PC-9 (cell line): ENCODE data around the gene INPP5A. TPM values are rescaled to one million over a fixed set of nuclear protein-coding genes. Genes with fewer than 3 reads are reported as not detected.

Experiments used
- BruUV-seq: library from RNA; stranded (reverse); fragments of 400-500 nt; replicated peaks from 2 replicates; lab custom pipeline; 2021; lab: Mats Ljungman, UMichigan
- CTCF ChIA-PET: fragments of 300-600 bp; sonication (Branson Sonifier 250); formaldehyde crosslinking; loops from one replicate; lab custom pipeline; 2022; ENCODE audit warnings: antibody characterized with exemption; lab: Charles Lee
- POLR2A ChIA-PET: fragments of 300-600 bp; sonication (Branson Sonifier 250); formaldehyde crosslinking; loops from one replicate; lab custom pipeline; 2022; ENCODE audit warnings: antibody characterized with exemption; ENCODE audit not compliant: unreplicated experiment; lab: Charles Lee
- DNase-seq, 2 experiments: peaks; one replicate each; pipeline versions ENCODE4 v3.0.0 to v3.0.0-alpha.2; 2015 to 2022; ENCODE audit warnings: mixed read lengths in 1 of 2
- H2AFZ ChIP-seq: fragments of 200-600 bp; sonication (generic); 2 replicates; pipeline ENCODE4 v1.8.1; 2017; ENCODE audit warnings: antibody characterized with exemption
- H3F3A ChIP-seq: fragments of 200-600 bp; sonication (generic); 2 replicates; pipeline ENCODE4 v1.8.1; 2017; ENCODE audit warnings: antibody characterized with exemption, mild to moderate bottlenecking, low read depth; ENCODE audit not compliant: insufficient read depth
- H3K27ac ChIP-seq: fragments of 200-600 bp; sonication (generic); 2 replicates; pipeline ENCODE4 v1.6.1; 2016; ENCODE audit warnings: mixed run types
- H3K27me3 ChIP-seq: fragments of 200-600 bp; sonication (generic); 2 replicates; pipeline ENCODE4 v1.6.1; 2016; ENCODE audit warnings: low read depth, mixed run types; ENCODE audit not compliant: insufficient read depth
- H3K36me3 ChIP-seq: fragments of 200-600 bp; sonication (generic); 2 replicates; pipeline ENCODE4 v1.6.1; 2016; ENCODE audit warnings: low read depth, mixed run types
- H3K4me1 ChIP-seq: fragments of 200-600 bp; sonication (generic); replicated peaks from 2 replicates; pipeline ENCODE4 v1.6.1; 2016; ENCODE audit warnings: mixed run types; ENCODE audit not compliant: insufficient read depth
- H3K4me2 ChIP-seq: fragments of 200-600 bp; sonication (generic); 2 replicates; pipeline ENCODE4 v1.6.1; 2017; ENCODE audit warnings: mixed run types
- H3K4me3 ChIP-seq: fragments of 200-600 bp; sonication (generic); 2 replicates; pipeline ENCODE4 v1.6.1; 2016; ENCODE audit warnings: mixed run types
- H3K79me2 ChIP-seq: fragments of 200-600 bp; sonication (generic); 2 replicates; pipeline ENCODE4 v1.6.1; 2017; ENCODE audit warnings: low read depth, mixed run types
- H3K9me2 ChIP-seq: fragments of 200-600 bp; sonication (generic); 2 replicates; pipeline ENCODE4 v1.8.1; 2017; ENCODE audit warnings: mild to moderate bottlenecking; ENCODE audit not compliant: insufficient read depth
- H3K9me3 ChIP-seq: fragments of 200-600 bp; sonication (generic); 2 replicates; pipeline ENCODE4 v1.8.1; 2016; ENCODE audit warnings: low read depth; ENCODE audit not compliant: insufficient read depth
- H4K20me1 ChIP-seq: fragments of 200-600 bp; sonication (generic); 2 replicates; pipeline ENCODE4 v1.8.1; 2017; ENCODE audit not compliant: insufficient read depth
- EZH2 ChIP-seq: fragments of 200-600 bp; sonication (generic); IDR thresholded peaks from 2 replicates; pipeline ENCODE4 v1.8.0; 2017; ENCODE audit warnings: antibody characterized with exemption, low read depth
- intact Hi-C: fragments of 100-400 bp; cut with micrococcal nuclease; formaldehyde crosslinking; loops from one replicate; pipeline ENCODE4 v1.10.0; 2022; ENCODE audit not compliant: unreplicated experiment
- total RNA-seq: library from RNA; stranded (reverse); gene quantifications from 2 replicates; pipeline ENCODE4 v1.2.3, GENCODE V29; 2021
- TF ChIP-seq, protein P1 (sequence below): fragments of 200-600 bp; sonication (generic); conservative IDR thresholded peaks from 2 replicates; pipeline ENCODE4 v1.6.1; 2017; ENCODE audit warnings: mixed run types, antibody characterized with exemption, mild to moderate bottlenecking, moderate library complexity

Gene INPP5A
- total RNA-seq, 1 experiment from 2014 or later = 18.4 TPM

DNA sequence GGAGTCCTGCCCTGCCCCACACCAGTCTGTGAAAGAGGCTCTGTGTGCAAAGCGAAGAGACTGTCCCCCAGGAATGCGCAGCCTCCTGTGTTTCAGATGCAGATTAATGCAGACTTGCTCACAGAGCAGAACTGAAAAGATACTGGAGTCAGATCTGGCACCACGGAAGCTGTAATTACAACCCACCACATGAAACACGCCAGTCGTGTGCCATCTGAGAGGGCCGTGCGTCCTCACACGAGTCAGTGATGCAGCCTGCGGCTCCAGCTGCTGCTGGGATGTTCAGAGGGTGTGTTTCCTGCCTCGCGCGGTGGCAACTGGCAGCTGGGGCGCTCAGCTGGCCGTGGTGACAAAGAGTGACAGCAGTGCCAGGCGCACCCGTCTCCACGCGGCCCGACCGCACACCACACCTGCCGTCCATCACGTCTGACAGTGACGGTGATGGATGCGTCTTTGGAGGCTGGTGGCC lies 198.4 kb downstream of the INPP5A start:
- H4K20me1 ChIP-seq = no peaks in the 10 kb centered on the region
- H3K4me3 ChIP-seq = no peak overlapping the region
- no TSS peak for BruUV-seq
- no peak for TF ChIP-seq EZH2
- TF ChIP-seq, protein P1, sequence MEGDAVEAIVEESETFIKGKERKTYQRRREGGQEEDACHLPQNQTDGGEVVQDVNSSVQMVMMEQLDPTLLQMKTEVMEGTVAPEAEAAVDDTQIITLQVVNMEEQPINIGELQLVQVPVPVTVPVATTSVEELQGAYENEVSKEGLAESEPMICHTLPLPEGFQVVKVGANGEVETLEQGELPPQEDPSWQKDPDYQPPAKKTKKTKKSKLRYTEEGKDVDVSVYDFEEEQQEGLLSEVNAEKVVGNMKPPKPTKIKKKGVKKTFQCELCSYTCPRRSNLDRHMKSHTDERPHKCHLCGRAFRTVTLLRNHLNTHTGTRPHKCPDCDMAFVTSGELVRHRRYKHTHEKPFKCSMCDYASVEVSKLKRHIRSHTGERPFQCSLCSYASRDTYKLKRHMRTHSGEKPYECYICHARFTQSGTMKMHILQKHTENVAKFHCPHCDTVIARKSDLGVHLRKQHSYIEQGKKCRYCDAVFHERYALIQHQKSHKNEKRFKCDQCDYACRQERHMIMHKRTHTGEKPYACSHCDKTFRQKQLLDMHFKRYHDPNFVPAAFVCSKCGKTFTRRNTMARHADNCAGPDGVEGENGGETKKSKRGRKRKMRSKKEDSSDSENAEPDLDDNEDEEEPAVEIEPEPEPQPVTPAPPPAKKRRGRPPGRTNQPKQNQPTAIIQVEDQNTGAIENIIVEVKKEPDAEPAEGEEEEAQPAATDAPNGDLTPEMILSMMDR = no peak
- DNase-seq = no peak
- intact Hi-C loops = no loop called here
- CTCF ChIA-PET = no interaction called here
- H3K4me1 ChIP-seq = no peaks in the 10 kb centered on the region
- no peaks in the 10 kb centered on the region for H3K27me3 ChIP-seq
- H2AFZ ChIP-seq = no peak overlapping the region
- POLR2A ChIA-PET = no interaction called here
- H3K9me2 ChIP-seq = no peaks in the 10 kb centered on the region
- H3K79me2 ChIP-seq = no peaks in the 10 kb centered on the region
- no peak overlapping the region for H3K27ac ChIP-seq
- H3K9me3 ChIP-seq = no peaks in the 10 kb centered on the region
- H3K4me2 ChIP-seq = no peak overlapping the region
- no peaks in the 10 kb centered on the region for H3F3A ChIP-seq
- no peaks in the 10 kb centered on the region for H3K36me3 ChIP-seq

DNA sequence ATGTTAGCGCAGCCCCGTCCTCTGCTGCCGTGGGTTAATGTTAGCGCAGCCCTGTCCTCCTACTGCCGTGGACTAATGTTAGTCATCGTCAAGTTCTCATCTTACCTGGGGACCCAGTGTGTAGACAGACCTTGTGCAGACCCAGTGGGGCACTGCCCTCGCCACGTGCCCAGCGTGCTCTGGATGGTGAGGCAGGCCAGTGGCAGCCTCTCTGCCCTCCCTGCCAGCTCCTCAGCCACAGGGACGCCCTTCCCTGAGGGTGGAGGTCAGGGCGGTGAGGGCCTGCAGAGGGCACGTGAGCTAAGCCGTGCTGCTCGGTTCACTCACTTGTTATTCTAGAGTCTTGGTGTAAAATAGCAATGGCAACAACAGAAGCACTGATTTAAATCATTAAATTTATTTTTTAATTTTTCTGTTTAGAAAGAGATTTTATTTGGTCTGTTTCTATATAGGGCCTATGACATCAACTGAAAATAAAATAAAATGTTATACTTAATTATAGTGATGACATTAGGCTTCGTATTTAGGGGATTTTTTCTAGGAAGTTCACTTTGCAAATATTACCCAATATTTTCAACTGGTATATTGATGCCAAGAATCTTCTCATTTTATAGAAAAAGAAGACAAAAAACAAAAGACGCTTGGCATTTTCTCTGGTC lies 199.9 kb downstream of the INPP5A start:
- POLR2A ChIA-PET = no interaction called here

DNA sequence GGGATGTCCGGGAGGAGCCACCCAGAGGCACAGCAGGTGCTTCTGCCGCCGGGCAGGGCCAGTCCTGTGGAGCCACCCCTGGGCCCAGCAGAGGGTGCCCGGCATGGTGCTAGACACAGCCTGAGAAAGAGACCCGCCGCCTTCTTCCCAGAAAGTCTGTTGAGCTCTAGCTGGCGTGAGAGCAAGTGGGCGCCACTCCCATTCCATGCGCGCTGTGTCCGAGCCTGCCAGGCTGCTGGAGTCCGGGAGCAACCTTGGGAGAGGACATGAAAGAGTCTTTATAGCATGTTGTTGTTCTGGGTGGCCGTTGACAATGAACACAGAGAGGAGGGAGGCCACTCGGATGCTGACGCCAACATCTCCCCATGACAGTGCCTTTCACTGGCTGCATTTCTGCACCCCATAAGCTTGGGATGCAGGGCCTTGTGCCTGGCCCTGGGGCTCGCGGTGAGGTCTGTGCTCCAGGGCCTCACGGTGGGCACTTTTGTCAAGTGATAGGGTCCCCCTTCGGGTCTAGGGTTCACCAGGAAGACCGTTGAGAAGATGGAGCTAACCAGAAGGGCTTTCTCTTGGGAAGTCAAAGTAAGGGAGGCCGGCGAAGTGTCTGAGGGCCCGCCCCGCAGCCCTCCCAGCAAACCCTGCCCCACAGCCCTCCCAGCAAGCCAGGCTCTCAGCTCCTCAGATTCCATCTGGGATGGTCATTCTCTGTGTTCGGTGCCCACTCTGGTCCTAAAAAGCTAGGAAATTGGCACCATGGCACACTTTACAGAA lies 201.1 kb downstream of the INPP5A start:
- no peak overlapping the region for H3K27ac ChIP-seq
- H3K9me2 ChIP-seq = no peaks in the 10 kb centered on the region
- no peak for TF ChIP-seq EZH2
- TF ChIP-seq, protein P1 = no peak
- POLR2A ChIA-PET = no interaction called here
- intact Hi-C loops = no loop called here
- no peaks in the 10 kb centered on the region for H3F3A ChIP-seq
- CTCF ChIA-PET = no interaction called here
- no peaks in the 10 kb centered on the region for H3K36me3 ChIP-seq
- H2AFZ ChIP-seq = no peak overlapping the region
- H3K27me3 ChIP-seq = no peaks in the 10 kb centered on the region
- H4K20me1 ChIP-seq = no peaks in the 10 kb centered on the region
- no peak overlapping the region for H3K4me2 ChIP-seq
- no peaks in the 10 kb centered on the region for H3K9me3 ChIP-seq
- H3K4me1 ChIP-seq = no peaks in the 10 kb centered on the region
- BruUV-seq = no TSS peak
- H3K79me2 ChIP-seq = no peaks in the 10 kb centered on the region
- DNase-seq = no peak
- H3K4me3 ChIP-seq = no peak overlapping the region

More for the DNA sequence above, 199.9 kb downstream of the INPP5A start:
- BruUV-seq = no TSS peak
- Histone ChIP-seq H3K4me1 (no peaks in the 10 kb centered on the region), H3K9me2 (no peaks in the 10 kb centered on the region), H3F3A (no peaks in the 10 kb centered on the region), H3K27me3 (no peaks in the 10 kb centered on the region), H4K20me1 (no peaks in the 10 kb centered on the region), H3K27ac (no peak overlapping the region), H3K79me2 (no peaks in the 10 kb centered on the region), H3K4me3 (no peak overlapping the region), H3K4me2 (no peak overlapping the region), H2AFZ (no peak overlapping the region), H3K9me3 (no peaks in the 10 kb centered on the region), H3K36me3 (no peaks in the 10 kb centered on the region)
- CTCF ChIA-PET = no interaction called here
- TF ChIP-seq, protein P1 = no peak
- no peak for TF ChIP-seq EZH2
- no peak for DNase-seq
- intact Hi-C loops = no loop called here
